ENCODE measurements around the gene NUP188.
"Not testable (repeated sequence)": the region's sequence is repeated elsewhere in the genome, so short reads cannot be mapped to it uniquely, and the experiment has no call there.

The NUP188 gene

DNA sequence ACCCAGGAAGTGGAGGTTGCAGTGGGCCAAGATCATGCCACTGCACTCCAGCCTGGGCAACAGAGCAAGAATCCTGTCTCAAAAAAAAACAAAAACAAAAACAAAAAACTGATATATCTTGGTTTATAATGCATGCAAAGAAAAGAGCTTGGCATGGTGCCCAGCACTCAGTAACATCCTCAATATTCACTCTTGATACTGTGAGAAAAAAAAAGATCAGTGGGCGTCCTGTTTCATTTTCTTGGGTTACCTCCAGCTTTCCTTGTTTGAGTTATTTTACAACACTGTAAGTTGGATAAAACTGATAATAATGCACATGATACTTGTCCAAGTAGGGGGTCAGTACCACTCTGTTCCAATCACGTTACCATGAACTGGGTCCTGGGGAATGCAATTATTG, 18.9 kb upstream of the NUP188 start:
- no peak overlapping the region for H3K9ac ChIP-seq (ENCODE audit: low read depth in 1 of 2, low read length in 2 of 2)
- no peak overlapping the region for H3K4me3 ChIP-seq (ENCODE audit: low read depth in 1 of 2, low read length in 2 of 2)
- no peaks in the 10 kb centered on the region for H3K9me3 ChIP-seq (ENCODE audit: control insufficient read depth in 1 of 2, low read length in 2 of 2)
- H3K4me1 ChIP-seq (ENCODE audit: control insufficient read depth in 1 of 2, insufficient read depth in 2 of 2, low read length in 2 of 2), result no peaks in the 10 kb centered on the region
- H3K27ac ChIP-seq (ENCODE audit: low read depth, low read length), result no peak overlapping the region
- H3K27me3 ChIP-seq (ENCODE audit: control insufficient read depth in 1 of 2, insufficient read depth in 2 of 2, low read length in 2 of 2), result no peaks in the 10 kb centered on the region
- no peaks in the 10 kb centered on the region for H3K36me3 ChIP-seq (ENCODE audit: control insufficient read depth in 1 of 2, insufficient read depth in 2 of 2, low read length in 2 of 2)

GRCh38 chr9:128929560-128929959, 17.9 kb upstream of the NUP188 start:
- Histone ChIP-seq H3K4me1 (ENCODE audit: control insufficient read depth in 1 of 2, insufficient read depth in 2 of 2, low read length in 2 of 2) (no peaks in the 10 kb centered on the region), H3K27ac (ENCODE audit: low read depth, low read length) (no peak overlapping the region), H3K9ac (ENCODE audit: low read depth in 1 of 2, low read length in 2 of 2) (no peak overlapping the region), H3K27me3 (ENCODE audit: control insufficient read depth in 1 of 2, insufficient read depth in 2 of 2, low read length in 2 of 2) (no peaks in the 10 kb centered on the region), H3K36me3 (ENCODE audit: control insufficient read depth in 1 of 2, insufficient read depth in 2 of 2, low read length in 2 of 2) (no peaks in the 10 kb centered on the region), H3K9me3 (ENCODE audit: control insufficient read depth in 1 of 2, low read length in 2 of 2) (no peaks in the 10 kb centered on the region), H3K4me3 (ENCODE audit: low read depth in 1 of 2, low read length in 2 of 2) (no peak overlapping the region)

DNA sequence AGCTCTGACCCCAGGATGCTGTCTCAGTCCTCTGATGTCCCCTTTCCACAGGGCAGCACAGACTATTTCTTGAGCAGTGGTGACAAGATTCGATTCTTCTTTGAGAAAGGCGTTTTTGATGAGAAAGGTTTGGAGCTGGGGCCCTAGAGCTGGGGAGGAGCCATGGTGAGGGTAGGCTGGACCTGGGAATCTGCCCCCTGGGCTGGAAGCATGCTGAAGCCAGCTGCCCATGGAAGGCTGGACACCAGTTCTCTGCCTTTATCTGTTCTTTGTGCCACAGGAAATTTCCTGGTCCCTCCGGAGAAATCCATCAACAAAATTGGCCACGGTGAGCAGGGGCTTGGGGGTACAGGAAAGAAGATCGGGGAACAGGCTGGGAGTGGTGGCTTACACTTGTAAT, 13.8 kb upstream of the NUP188 start:
- Histone ChIP-seq H3K4me3 (ENCODE audit: low read depth in 1 of 2, low read length in 2 of 2) (no peak overlapping the region), H3K9me3 (ENCODE audit: control insufficient read depth in 1 of 2, low read length in 2 of 2) (no peaks in the 10 kb centered on the region), H3K9ac (ENCODE audit: low read depth in 1 of 2, low read length in 2 of 2) (no peak overlapping the region), H3K4me1 (ENCODE audit: control insufficient read depth in 1 of 2, insufficient read depth in 2 of 2, low read length in 2 of 2) (no peaks in the 10 kb centered on the region), H3K27me3 (ENCODE audit: control insufficient read depth in 1 of 2, insufficient read depth in 2 of 2, low read length in 2 of 2) (no peaks in the 10 kb centered on the region), H3K36me3 (ENCODE audit: control insufficient read depth in 1 of 2, insufficient read depth in 2 of 2, low read length in 2 of 2) (no peaks in the 10 kb centered on the region), H3K27ac (ENCODE audit: low read depth, low read length) (no peak overlapping the region)

DNA sequence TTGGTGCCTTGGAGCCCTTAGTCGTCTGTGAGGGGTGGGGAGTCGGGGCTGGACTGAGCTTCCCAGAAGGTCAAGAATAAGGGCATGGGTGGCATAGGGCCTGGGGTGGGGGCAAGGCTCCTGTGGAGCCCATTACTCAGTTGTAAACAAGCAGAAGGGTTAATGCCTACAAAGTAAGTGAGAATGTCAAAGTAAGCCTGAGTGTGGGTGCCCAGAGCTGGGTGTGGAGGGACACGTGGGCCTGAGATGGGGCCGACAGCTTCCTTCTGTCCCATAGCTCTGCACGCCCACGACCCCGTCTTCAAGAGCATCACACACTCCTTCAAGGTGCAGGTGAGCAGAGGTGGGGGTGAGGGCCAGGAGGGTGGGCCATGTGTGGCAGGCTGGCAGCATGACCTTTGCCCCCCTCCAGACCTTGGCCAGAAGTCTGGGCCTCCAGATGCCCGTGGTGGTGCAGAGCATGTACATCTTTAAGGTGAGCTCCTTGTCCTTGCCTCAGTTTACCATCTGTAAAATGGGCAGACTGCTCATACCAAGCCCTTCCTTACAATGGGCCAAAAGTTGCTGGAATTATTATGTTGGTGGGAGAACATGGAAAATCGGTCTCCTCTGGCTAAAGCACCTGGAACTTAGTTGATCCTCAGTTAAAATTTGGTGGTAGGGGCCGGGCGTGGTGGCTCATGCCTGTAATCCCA, 11.2 kb upstream of the NUP188 start:
- Histone ChIP-seq H3K9ac (ENCODE audit: low read depth in 1 of 2, low read length in 2 of 2) (no peak overlapping the region), H3K9me3 (ENCODE audit: control insufficient read depth in 1 of 2, low read length in 2 of 2) (no peaks in the 10 kb centered on the region), H3K36me3 (ENCODE audit: control insufficient read depth in 1 of 2, insufficient read depth in 2 of 2, low read length in 2 of 2) (no peaks in the 10 kb centered on the region), H3K4me1 (ENCODE audit: control insufficient read depth in 1 of 2, insufficient read depth in 2 of 2, low read length in 2 of 2) (peaks cover 0 to under 1% of the 10 kb centered on the region in 2 donors), H3K4me3 (ENCODE audit: low read depth in 1 of 2, low read length in 2 of 2) (no peak overlapping the region), H3K27me3 (ENCODE audit: control insufficient read depth in 1 of 2, insufficient read depth in 2 of 2, low read length in 2 of 2) (no peaks in the 10 kb centered on the region), H3K27ac (ENCODE audit: low read depth, low read length) (no peak overlapping the region)

DNA sequence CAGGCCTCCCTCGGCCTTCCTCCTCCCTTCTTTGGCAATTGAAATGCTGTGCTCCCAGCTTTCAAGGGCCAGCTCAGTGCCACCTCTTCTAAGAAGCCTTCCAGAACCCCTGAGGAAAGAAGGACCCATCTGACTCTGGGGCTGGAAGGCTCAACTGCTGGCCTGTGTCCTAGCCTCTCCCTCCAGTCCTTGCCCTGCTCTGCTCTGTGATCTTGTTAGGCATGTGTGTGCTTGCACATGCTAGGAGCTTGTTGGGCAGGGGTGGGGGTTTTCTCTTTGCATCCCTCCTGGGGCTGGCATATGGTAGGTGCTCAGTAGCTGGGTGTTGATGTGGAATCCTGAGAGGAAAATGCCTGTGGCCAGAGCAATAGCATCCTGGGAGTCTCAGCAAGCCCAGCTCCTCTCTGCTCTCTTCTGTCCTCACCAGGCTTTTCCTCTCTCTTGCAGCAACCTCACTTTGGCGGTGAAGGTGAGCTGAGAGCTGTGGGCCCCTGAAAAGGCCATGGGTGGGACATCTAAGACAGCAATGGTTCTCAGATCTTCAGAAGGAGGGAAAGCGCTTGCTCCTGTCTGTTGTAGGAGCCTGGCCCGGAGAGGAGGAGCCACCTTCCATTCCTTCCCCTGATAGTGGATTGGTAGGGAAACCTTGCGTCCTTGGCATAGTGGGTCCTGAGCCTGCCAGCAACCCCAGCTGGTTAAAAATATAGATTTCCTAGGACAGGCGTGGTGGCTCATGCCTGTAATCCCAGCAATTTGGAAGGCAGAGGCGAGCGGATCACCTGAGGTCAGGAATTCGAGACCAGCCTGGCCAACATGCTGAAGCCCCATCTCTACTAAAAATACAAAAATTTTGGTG, 10.0 kb upstream of the NUP188 start:
- Histone ChIP-seq H3K36me3 (ENCODE audit: control insufficient read depth in 1 of 2, insufficient read depth in 2 of 2, low read length in 2 of 2) (no peaks in the 10 kb centered on the region), H3K9ac (ENCODE audit: low read depth in 1 of 2, low read length in 2 of 2) (no peak overlapping the region), H3K4me3 (ENCODE audit: low read depth in 1 of 2, low read length in 2 of 2) (no peak overlapping the region), H3K27me3 (ENCODE audit: control insufficient read depth in 1 of 2, insufficient read depth in 2 of 2, low read length in 2 of 2) (no peaks in the 10 kb centered on the region), H3K9me3 (ENCODE audit: control insufficient read depth in 1 of 2, low read length in 2 of 2) (no peaks in the 10 kb centered on the region), H3K27ac (ENCODE audit: low read depth, low read length) (no peak overlapping the region), H3K4me1 (ENCODE audit: control insufficient read depth in 1 of 2, insufficient read depth in 2 of 2, low read length in 2 of 2) (peaks cover 0 to 3% of the 10 kb centered on the region in 2 donors)

GRCh38 chr9:128940271-128940921, 7.1 kb upstream of the NUP188 start:
- no peak overlapping the region for H3K9ac ChIP-seq (ENCODE audit: low read depth in 1 of 2, low read length in 2 of 2)

DNA sequence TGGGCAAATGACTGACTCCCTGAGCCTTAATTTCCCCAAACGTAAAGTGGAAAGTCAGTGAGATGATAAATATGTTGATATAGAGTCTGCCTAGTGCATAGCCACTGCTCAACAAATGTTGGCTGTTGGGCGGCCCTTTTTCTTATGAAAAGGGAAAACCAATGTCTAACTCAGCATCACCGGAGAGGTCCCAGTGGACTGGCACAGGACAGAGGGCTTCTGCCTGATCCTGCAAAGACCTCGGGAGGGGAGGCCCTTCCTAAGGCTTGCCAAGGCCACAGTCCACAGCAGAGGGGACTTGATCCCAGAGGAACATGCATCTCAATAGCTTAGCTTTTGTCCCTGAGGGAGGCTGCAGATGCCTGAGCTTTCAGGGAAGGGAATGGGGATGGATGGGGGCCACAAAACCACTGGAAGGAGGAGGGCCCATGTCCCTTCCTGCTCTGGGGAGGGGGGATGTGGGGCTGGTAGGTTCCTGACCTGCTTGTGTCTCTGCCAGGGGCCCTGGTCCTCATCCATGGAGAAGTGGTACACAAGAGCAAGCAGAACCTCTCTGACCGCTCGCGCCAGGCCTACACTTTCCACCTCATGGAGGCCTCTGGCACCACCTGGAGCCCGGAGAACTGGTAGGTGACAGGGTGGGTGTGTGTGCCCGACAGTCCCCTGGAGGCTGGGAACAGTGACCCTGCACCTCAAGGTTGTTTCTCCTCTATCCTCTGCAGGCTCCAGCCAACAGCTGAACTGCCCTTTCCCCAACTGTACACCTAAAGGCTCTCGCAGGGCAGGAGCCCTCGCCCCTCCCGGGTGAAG, 6.3 kb upstream of the NUP188 start:
- Histone ChIP-seq H3K27ac (ENCODE audit: low read depth, low read length) (no peak overlapping the region), H3K4me1 (ENCODE audit: control insufficient read depth in 1 of 2, insufficient read depth in 2 of 2, low read length in 2 of 2) (peaks cover 0 to 7% of the 10 kb centered on the region in 2 donors), H3K36me3 (ENCODE audit: control insufficient read depth in 1 of 2, insufficient read depth in 2 of 2, low read length in 2 of 2) (peaks cover 0 to 6% of the 10 kb centered on the region in 2 donors), H3K4me3 (ENCODE audit: low read depth in 1 of 2, low read length in 2 of 2) (no peak overlapping the region), H3K9ac (ENCODE audit: low read depth in 1 of 2, low read length in 2 of 2) (no peak overlapping the region), H3K9me3 (ENCODE audit: control insufficient read depth in 1 of 2, low read length in 2 of 2) (no peaks in the 10 kb centered on the region), H3K27me3 (ENCODE audit: control insufficient read depth in 1 of 2, insufficient read depth in 2 of 2, low read length in 2 of 2) (no peaks in the 10 kb centered on the region)

More at GRCh38 chr9:128940271-128940921, 7.1 kb upstream of the NUP188 start:
- no peak overlapping the region for H3K4me3 ChIP-seq (ENCODE audit: low read depth in 1 of 2, low read length in 2 of 2)
- H3K36me3 ChIP-seq (ENCODE audit: control insufficient read depth in 1 of 2, insufficient read depth in 2 of 2, low read length in 2 of 2), result no peaks in the 10 kb centered on the region
- no peaks in the 10 kb centered on the region for H3K9me3 ChIP-seq (ENCODE audit: control insufficient read depth in 1 of 2, low read length in 2 of 2)
- H3K27me3 ChIP-seq (ENCODE audit: control insufficient read depth in 1 of 2, insufficient read depth in 2 of 2, low read length in 2 of 2), result no peaks in the 10 kb centered on the region
- peaks cover 0 to 3% of the 10 kb centered on the region in 2 donors for H3K4me1 ChIP-seq (ENCODE audit: control insufficient read depth in 1 of 2, insufficient read depth in 2 of 2, low read length in 2 of 2)
- no peak overlapping the region for H3K27ac ChIP-seq (ENCODE audit: low read depth, low read length)

GRCh38 chr9:128943832-128944620, 3.5 kb upstream of the NUP188 start:
- Histone ChIP-seq H3K4me1 (ENCODE audit: control insufficient read depth in 1 of 2, insufficient read depth in 2 of 2, low read length in 2 of 2) (peaks cover 8 to 15% of the 10 kb centered on the region in 2 donors), H3K27me3 (ENCODE audit: control insufficient read depth in 1 of 2, insufficient read depth in 2 of 2, low read length in 2 of 2) (no peaks in the 10 kb centered on the region), H3K36me3 (ENCODE audit: control insufficient read depth in 1 of 2, insufficient read depth in 2 of 2, low read length in 2 of 2) (peaks cover 0 to 6% of the 10 kb centered on the region in 2 donors), H3K4me3 (ENCODE audit: low read depth in 1 of 2, low read length in 2 of 2) (no peak overlapping the region), H3K9me3 (ENCODE audit: control insufficient read depth in 1 of 2, low read length in 2 of 2) (no peaks in the 10 kb centered on the region), H3K27ac (ENCODE audit: low read depth, low read length) (no peak overlapping the region), H3K9ac (ENCODE audit: low read depth in 1 of 2, low read length in 2 of 2) (no peak overlapping the region)

DNA sequence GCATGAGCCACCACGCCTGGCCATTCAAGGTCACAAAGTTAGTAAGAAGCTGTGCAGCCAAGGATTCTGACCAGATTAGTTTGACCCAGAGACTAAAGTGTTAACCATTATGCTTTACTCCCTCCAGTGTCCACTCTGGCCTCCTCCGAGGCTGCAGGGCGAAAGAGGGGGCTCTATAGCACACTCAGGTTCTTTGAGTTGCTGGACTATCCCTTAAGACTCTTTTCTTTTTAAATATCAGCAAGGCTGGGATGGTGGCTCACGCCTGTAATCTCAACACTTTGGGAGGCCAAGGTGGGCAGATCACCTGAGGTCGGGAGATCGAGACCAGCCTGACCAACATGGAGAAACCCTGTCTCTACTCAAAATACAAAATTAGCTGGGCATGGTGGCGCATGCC, 2.5 kb upstream of the NUP188 start:
- not testable (repeated sequence) for H3K36me3 ChIP-seq (ENCODE audit: control insufficient read depth in 1 of 2, insufficient read depth in 2 of 2, low read length in 2 of 2); H3K4me3 ChIP-seq (ENCODE audit: low read depth in 1 of 2, low read length in 2 of 2); H3K9me3 ChIP-seq (ENCODE audit: control insufficient read depth in 1 of 2, low read length in 2 of 2); H3K27ac ChIP-seq (ENCODE audit: low read depth, low read length); H3K27me3 ChIP-seq (ENCODE audit: control insufficient read depth in 1 of 2, insufficient read depth in 2 of 2, low read length in 2 of 2); H3K9ac ChIP-seq (ENCODE audit: low read depth in 1 of 2, low read length in 2 of 2)
- peaks cover 8 to 15% of the 10 kb centered on the region in 2 donors for H3K4me1 ChIP-seq (ENCODE audit: control insufficient read depth in 1 of 2, insufficient read depth in 2 of 2, low read length in 2 of 2)
